Endothelial cell of umbilical vein (primary cell): ENCODE data around the gene FGR. TPM values are rescaled to one million over a fixed set of nuclear protein-coding genes. Genes with fewer than 3 reads are reported as not detected.
A peak's percentile ranks its signal among the peaks of the same experiment; 100 is the strongest.

Source experiments
- BruUV-seq: library from RNA; stranded (reverse); fragments of 400-500 nt; replicated peaks from 2 replicates; lab custom pipeline; 2021; lab: Mats Ljungman, UMichigan
- CTCF ChIA-PET: fragments of 300-600, 350-600 bp; sonication (Branson Sonifier 250); formaldehyde crosslinking; loops from one replicate; lab custom pipeline; 2021; ENCODE audit warnings: antibody characterized with exemption, inconsistent platforms; lab: Charles Lee
- POLR2A ChIA-PET: fragments of 300-600, 350-600 bp; sonication (Branson Sonifier 250); formaldehyde crosslinking; loops from one replicate; lab custom pipeline; 2021; ENCODE audit warnings: antibody characterized with exemption, inconsistent platforms; lab: Charles Lee
- DNase-seq: peaks from one replicate; pipeline ENCODE4 v3.0.0-alpha.2; 2011; ENCODE audit warnings: low read depth, low spot score
- FAIRE-seq: peaks from 2 replicates; lab custom pipeline; 2011; peaks lifted over from hg19 to GRCh38; lab: Jason Lieb, UNC
- H2AFZ ChIP-seq: 2 replicates; pipeline ENCODE4 v1.6.0; 2012; ENCODE audit warnings: low read depth, low read length, control low read depth, inconsistent platforms
- H3K27ac ChIP-seq: 2 replicates; pipeline ENCODE4 v1.5.1; 2011; ENCODE audit warnings: low read depth, mild to moderate bottlenecking, control low read depth, low read length, moderate library complexity; ENCODE audit not compliant: insufficient read depth
- H3K27me3 ChIP-seq, 2 experiments: 2 replicates each; pipeline versions ENCODE4 v1.6.0 to v1.6.1; 2011; ENCODE audit warnings: low read length in 2 of 2, mixed read lengths in 1 of 2; ENCODE audit not compliant: control insufficient read depth in 2 of 2, insufficient read depth in 2 of 2
- H3K36me3 ChIP-seq, 2 experiments: 2 replicates in 1 of 2; 3 replicates in 1 of 2; pipeline ENCODE4 v1.5.1; 2011; ENCODE audit warnings: low read length in 2 of 2, mild to moderate bottlenecking in 1 of 2, moderate library complexity in 1 of 2; ENCODE audit not compliant: control insufficient read depth in 2 of 2, insufficient read depth in 2 of 2; ENCODE audit errors: extremely low read depth in 1 of 2
- H3K4me1 ChIP-seq: 3 replicates; pipeline ENCODE4 v1.5.1; 2011; ENCODE audit warnings: mild to moderate bottlenecking, low read length; ENCODE audit not compliant: control insufficient read depth, insufficient read depth; ENCODE audit errors: extremely low read depth
- H3K4me2 ChIP-seq: 2 replicates; pipeline ENCODE4 v1.6.1; 2011; ENCODE audit warnings: low read length, control low read depth, mixed read lengths; ENCODE audit not compliant: insufficient read depth
- H3K4me3 ChIP-seq, 3 experiments: fragments of 200-600 bp in 1 of 3; sonication (generic), shearing (Covaris generic) in 1 of 3; replicated peaks in 1 of 3; 2 replicates each; pipeline ENCODE4 v1.5.1; 2011 to 2016; ENCODE audit warnings: control low read depth in 3 of 3, low read length in 3 of 3, mild to moderate bottlenecking in 2 of 3, inconsistent platforms in 1 of 3, low read depth in 1 of 3, moderate library complexity in 1 of 3; ENCODE audit not compliant: insufficient read depth in 1 of 3
- H3K79me2 ChIP-seq: 2 replicates; pipeline ENCODE4 v1.6.0; 2012; ENCODE audit warnings: low read length, inconsistent platforms; ENCODE audit not compliant: control insufficient read depth, insufficient read depth
- H3K9ac ChIP-seq: replicated peaks from 2 replicates; pipeline ENCODE3; 2011; ENCODE audit warnings: low read length, control low read depth; ENCODE audit not compliant: insufficient read depth; ENCODE audit errors: extremely low read depth
- H3K9me1 ChIP-seq: replicated peaks from 3 replicates; pipeline ENCODE4 v1.6.0; 2011; ENCODE audit warnings: mild to moderate bottlenecking, low read length; ENCODE audit not compliant: control insufficient read depth, insufficient read depth; ENCODE audit errors: extremely low read depth
- H3K9me3 ChIP-seq: replicated peaks from 2 replicates; pipeline ENCODE4 v1.5.1; 2012; ENCODE audit warnings: low read length, inconsistent platforms; ENCODE audit not compliant: control insufficient read depth, insufficient read depth
- H4K20me1 ChIP-seq: replicated peaks from 2 replicates; pipeline ENCODE3; 2011; ENCODE audit warnings: mild to moderate bottlenecking, low read length; ENCODE audit not compliant: control insufficient read depth, insufficient read depth; ENCODE audit errors: extremely low read depth
- CTCF ChIP-seq, 2 donors: IDR thresholded peaks; 1 replicate in 1 of 2; 2 replicates in 1 of 2; pipeline ENCODE4 v1.5.1; 2011; ENCODE audit warnings: low read length in 2 of 2, mild to moderate bottlenecking in 2 of 2, moderate library complexity in 2 of 2, control low read depth in 1 of 2, inconsistent platforms in 1 of 2, low read depth in 1 of 2; ENCODE audit not compliant: insufficient read depth in 1 of 2; ENCODE audit errors: extremely low read depth in 1 of 2
- EZH2 ChIP-seq: IDR thresholded peaks from 2 replicates; pipeline ENCODE4 v1.6.1; 2012; ENCODE audit warnings: borderline replicate concordance, low read depth, mild to moderate bottlenecking, moderate library complexity, low read length, inconsistent platforms; ENCODE audit not compliant: severe bottlenecking
- FOS ChIP-seq: IDR thresholded peaks from 2 replicates; pipeline ENCODE4 v1.6.1; 2011; ENCODE audit warnings: mild to moderate bottlenecking, low read length, moderate library complexity, borderline replicate concordance; ENCODE audit not compliant: insufficient read depth
- GATA2 ChIP-seq: IDR thresholded peaks from 2 replicates; pipeline ENCODE4 v1.7.0; 2011; ENCODE audit warnings: low read depth, mild to moderate bottlenecking, moderate library complexity, mixed read lengths, low read length; ENCODE audit not compliant: insufficient read length, insufficient read depth
- JUN ChIP-seq: IDR thresholded peaks from 2 replicates; pipeline ENCODE4 v1.6.1; 2011; ENCODE audit warnings: borderline replicate concordance, low read depth; ENCODE audit not compliant: insufficient read length, insufficient read depth
- MAX ChIP-seq: IDR thresholded peaks from 2 replicates; pipeline ENCODE4 v1.6.1; 2011; ENCODE audit not compliant: insufficient read depth, insufficient read length
- MYC ChIP-seq: IDR thresholded peaks from one replicate; pipeline ENCODE4 v1.6.1; 2011; ENCODE audit warnings: mild to moderate bottlenecking, low read depth, low read length
- POLR2A ChIP-seq: IDR thresholded peaks from 2 replicates; pipeline ENCODE4 v1.6.1; 2012; ENCODE audit warnings: low read depth, mild to moderate bottlenecking, control low read depth, low read length
- POLR2AphosphoS5 ChIP-seq: IDR thresholded peaks from 2 replicates; pipeline ENCODE4 v1.6.1; 2012; ENCODE audit warnings: low read depth, mild to moderate bottlenecking, control low read depth, low read length, moderate library complexity; ENCODE audit not compliant: insufficient read depth
- dilution Hi-C: fragments of 300-500 bp; cut with MboI; formaldehyde crosslinking; loops from one replicate; pipeline ENCODE4 v1.15.0; 2019; ENCODE audit warnings: low sequenced_read_pairs; ENCODE audit not compliant: extremely low pct_ligation_motif_present
- intact Hi-C: fragments of 100-400 bp; cut with micrococcal nuclease; formaldehyde crosslinking; loops from one replicate; pipeline ENCODE4 v1.10.0; 2022
- polyA plus RNA-seq, 4 experiments: library from polyadenylated mRNA; depleted of rRNA in 3 of 4; stranded (reverse) in 3 of 4; unstranded in 1 of 4; fragments of >200 nt; gene quantifications; 2 replicates each; pipeline versions ENCODE4 v1.2.1 to v1.2.3, GENCODE V29; 2011 to 2012; ENCODE audit warnings: missing spikeins in 1 of 4
- total RNA-seq: library from RNA; stranded (reverse); gene quantifications from 2 replicates; pipeline ENCODE4 v1.2.3, GENCODE V29; 2021

FGR gene
- total and polyA plus RNA-seq, 2 donors (not counting 3 experiments of a cell fraction or from before 2014, with no cell fraction given) = 0.18 TPM; not detected in 1

- Histone ChIP-seq H3K27ac (no peak overlapping the region), H3K4me2 (peak overlapping the region; percentile 66), H3K36me3 (no peaks in the 10 kb centered on the region), H3K9me1 (no peaks in the 10 kb centered on the region), H4K20me1 (no peaks in the 10 kb centered on the region), H3K9ac (peak overlapping the region; percentile 48), H3K27me3 (no peaks in the 10 kb centered on the region), H3K4me1 (peaks cover 27% of the 10 kb centered on the region), H3K4me3 (peak overlapping the region; percentile 60 to 97 (median 62)), H3K9me3 (no peaks in the 10 kb centered on the region), H2AFZ (peak overlapping the region; percentile 15), H3K79me2 (peaks cover 17% of the 10 kb centered on the region)
- peak; percentile 24 for FAIRE-seq
- BruUV-seq = no TSS peak
- no peak for TF ChIP-seq MYC
- no peak for TF ChIP-seq POLR2AphosphoS5
- no peak for TF ChIP-seq JUN
- no peak for TF ChIP-seq MAX
- no peak for TF ChIP-seq GATA2
- no peak for TF ChIP-seq EZH2
- TF ChIP-seq POLR2A = no peak
- TF ChIP-seq FOS = no peak
- no peak for TF ChIP-seq CTCF (IDR thresholded peaks at IDR 0.05; ENCODE audit: extremely low read depth in 1 of 2, insufficient read depth in 1 of 2, low read depth in 1 of 2, low read length in 2 of 2)
- CTCF ChIA-PET = interaction anchor here (0.8 to 15.8 kb wide), 11 partner anchors 11 to 208 kb away, joined by 3 to 455 read pairs (median 6); no protein-coding TSS in a partner anchor
- POLR2A ChIA-PET = interaction anchor here (0.7 to 2.2 kb wide), 4 partner anchors 42 to 114 kb away, joined by 3 to 15 read pairs (median 5); partner anchors contain the start of gene WASF2
- intact Hi-C loops (no loop called here), dilution Hi-C loops (no loop called here)
- DNase-seq = peak; percentile 29
Observed at GRCh38 chr1:27602462-27603308, 32.3 kb downstream of the FGR start.
